ENCODE measurements around the gene HACD3.
"Not testable (repeated sequence)": the region's sequence is repeated elsewhere in the genome, so short reads cannot be mapped to it uniquely, and the experiment has no call there.

Gene HACD3, protein sequence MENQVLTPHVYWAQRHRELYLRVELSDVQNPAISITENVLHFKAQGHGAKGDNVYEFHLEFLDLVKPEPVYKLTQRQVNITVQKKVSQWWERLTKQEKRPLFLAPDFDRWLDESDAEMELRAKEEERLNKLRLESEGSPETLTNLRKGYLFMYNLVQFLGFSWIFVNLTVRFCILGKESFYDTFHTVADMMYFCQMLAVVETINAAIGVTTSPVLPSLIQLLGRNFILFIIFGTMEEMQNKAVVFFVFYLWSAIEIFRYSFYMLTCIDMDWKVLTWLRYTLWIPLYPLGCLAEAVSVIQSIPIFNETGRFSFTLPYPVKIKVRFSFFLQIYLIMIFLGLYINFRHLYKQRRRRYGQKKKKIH

DNA sequence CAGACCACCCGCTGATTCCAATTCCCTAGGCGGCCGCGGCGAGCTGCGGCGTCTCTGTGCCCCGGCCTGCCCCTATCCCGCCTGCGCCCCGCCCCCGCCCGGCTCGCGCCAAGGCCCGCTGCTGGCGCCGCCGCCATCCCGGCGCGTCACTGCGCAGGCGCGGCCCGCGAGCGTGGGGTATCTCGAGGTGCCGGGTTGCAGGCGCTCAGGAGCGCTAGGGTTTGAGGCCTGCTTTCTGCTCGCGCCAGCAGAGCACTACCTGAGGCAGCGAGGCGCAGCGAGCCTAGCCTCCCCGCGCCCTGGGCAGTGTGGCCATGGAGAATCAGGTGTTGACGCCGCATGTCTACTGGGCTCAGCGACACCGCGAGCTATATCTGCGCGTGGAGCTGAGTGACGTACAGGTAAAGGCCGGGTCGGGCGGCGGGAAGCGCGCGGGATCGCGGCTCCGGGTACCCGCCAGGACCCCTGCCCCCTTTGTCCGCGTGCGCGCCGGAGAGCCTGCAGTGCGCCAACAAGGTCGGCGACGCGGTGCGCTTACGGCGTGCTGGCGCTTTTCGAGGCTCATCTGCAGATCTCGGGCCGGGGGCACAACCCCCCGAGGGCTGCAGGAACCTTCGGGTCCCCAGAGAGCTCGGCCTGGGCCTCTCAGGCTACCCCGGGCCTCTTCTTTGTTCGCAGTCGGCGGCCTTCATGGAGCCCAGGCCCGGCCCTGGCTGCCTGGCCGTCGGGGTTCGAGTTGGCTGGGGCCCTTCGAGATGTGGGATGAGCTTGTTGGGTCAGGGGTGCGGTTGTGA, at the start of gene HACD3:
HACD3 (plus strand) TSS at position 146 of the 794 bp plus-strand sequence; CDS start at position 315, 169 bp downstream.
- DNase-seq, result peak; percentile 89

- DNase-seq, result no peak
Measured at GRCh38 chr15:65484876-65485275, 45.4 kb upstream of the HACD3 start.

DNA sequence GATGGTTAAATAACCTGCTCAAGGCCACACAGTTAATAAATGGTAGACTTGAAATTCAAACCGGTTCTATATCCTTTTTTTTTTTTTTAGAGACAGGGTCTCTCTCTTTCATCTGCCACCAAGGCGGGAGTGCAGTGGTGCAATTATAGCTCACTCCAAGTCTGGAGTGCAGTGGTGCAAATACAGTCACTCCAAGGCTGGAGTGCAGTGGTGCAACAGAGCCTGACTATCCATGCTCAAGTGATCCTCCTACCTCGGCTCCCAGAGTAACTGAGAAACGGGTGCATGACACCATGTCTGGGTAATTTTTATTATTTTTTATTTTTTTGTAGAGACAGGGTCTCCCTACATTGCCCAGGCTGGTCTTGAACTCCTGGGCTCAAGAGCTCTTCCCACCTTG, 36.2 kb upstream of the HACD3 start:
- DNase-seq, result no peak

GRCh38 chr15:65509321-65509720, 20.9 kb upstream of the HACD3 start:
- DNase-seq, result no peak

DNA sequence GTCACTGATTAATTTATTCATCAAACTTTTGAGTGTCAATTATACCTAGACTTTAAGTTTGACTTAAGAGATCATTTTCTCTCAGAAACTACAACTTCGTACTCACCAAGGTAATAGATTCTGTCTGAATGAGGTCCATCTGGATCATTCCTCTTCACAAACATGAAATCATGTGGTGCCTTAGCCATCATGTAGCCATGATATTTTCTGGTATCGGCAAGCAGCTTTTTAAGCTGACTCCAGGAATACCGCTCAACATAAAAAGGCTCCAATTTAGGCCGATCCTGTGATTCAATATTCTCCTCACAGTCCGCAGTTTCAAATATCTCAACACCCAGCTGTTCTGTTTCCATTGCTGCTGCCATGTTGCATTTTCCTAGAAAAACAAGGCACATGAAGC, 18.1 kb upstream of the HACD3 start:
- no peak for DNase-seq

DNA sequence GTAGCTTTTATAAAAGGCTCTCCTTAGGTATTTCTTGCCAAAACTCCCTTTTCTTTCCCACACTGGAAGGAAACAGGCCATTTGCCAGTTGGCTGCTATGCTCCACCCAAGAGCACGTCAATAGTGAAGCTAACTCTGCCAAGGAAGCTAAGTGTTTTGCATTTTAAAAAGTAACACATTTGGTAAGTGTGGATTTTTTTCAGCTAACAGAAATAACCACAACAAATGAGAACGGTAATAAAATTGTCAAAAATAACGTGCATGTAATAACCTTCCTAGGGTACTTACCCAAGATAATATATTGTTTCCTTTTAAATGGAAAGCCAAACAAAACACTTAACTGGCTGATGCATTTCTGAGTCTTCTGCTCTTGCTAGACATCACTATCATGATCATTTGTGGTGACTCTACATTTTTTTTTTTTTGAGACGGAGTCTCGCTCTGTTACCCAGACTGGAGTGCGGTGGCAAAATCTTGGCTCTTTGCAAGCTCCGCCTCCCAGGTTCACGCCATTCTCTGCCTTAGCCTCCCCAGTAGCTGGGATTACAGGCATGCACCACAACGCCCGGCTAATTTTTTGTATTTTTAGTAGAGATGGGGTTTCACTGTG, 17.4 kb upstream of the HACD3 start:
- DNase-seq, result peak; percentile 47

GRCh38 chr15:65516997-65517865, 13.0 kb upstream of the HACD3 start, which contains the start of gene DPP8:
TSS of gene DPP8 (minus strand) at chr15:65517689. CDS start at chr15:65512553, 5,136 bp downstream.
- peak; percentile 96 for DNase-seq

- DNase-seq, result no peak
Measured at GRCh38 chr15:65517866-65518207, 12.4 kb upstream of the HACD3 start.

DNA sequence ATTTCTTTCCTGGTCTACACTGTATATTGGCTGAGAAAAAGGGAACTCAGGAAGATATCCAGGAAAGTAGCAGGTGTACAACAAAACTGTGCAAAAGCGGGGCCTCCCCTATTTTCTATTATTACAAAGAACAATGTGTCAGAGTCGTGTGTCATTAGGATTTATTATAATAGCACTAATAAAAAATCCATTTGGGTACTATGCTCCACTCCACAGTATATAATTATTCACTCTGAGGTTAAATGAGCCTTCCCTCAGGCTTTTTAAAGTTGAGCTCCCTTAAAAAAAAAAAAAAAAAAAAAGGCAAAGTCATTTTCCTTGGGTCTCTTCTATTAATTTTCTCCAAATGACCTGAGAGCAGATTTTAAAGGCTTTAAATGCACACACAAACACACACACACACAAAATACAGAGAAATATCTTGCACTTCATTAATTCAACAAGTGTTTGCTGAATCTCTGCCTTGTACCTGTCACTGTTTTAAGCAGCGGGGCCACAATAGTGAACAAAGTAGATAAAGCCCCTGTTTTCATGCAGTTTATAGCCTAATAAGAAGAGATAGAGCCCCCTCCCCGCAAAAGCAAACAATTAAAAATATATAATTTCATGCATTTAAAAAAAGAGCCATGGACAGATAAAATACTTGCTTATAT, 11.5 kb upstream of the HACD3 start:
- no peak for DNase-seq

DNA sequence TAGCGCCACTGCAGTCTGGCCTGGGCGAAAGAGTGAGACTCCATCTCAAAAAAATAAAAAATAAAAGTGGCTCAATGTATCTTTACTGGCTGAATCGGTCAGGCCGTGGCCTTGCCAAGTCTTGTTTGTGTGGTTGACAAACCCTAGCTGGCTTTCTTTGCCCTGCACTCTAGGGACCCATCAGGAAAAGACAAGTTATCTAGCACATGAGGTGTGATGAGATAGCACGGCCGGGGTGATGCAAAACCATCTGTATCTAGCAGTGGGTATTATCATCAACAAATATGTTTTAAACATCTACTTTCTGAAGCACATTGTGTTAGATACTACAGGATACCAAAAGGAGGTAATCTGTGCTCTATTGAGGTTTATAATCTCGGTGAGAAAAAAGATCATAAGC, 8.9 kb upstream of the HACD3 start:
- DNase-seq, result no peak

GRCh38 chr15:65524226-65524625, 6.0 kb upstream of the HACD3 start:
- no peak for DNase-seq

- DNase-seq, result no peak
Measured at GRCh38 chr15:65525622-65526021, 4.6 kb upstream of the HACD3 start.

- DNase-seq, result no peak
Measured at GRCh38 chr15:65528461-65529060, 1.7 kb upstream of the HACD3 start.

GRCh38 chr15:65529762-65530317, 423 bp upstream of the HACD3 start:
- no peak for DNase-seq

GRCh38 chr15:65532738-65533051, 2.4 kb downstream of the HACD3 start:
- DNase-seq, result no peak

- no peak for DNase-seq
Measured at GRCh38 chr15:65533057-65533756, 2.9 kb downstream of the HACD3 start.

DNA sequence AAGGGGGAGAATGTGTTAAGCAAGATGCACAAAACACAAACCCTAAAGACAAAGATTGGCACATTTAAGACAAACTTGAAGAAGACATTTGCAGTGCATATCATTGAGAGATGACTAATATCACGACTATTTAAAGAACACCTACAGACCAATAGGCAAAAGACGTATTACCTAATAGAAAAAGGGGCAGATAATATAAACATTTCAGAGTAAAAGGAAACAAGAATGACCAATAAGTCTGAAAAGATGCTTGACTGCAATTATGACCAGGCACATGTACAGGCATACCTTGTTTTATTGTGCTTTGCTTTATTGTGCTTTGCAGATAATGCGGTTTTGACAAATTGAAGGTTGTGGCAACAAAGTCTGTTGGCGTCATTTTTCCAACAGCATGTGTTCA, 4.9 kb downstream of the HACD3 start:
- no peak for DNase-seq

DNA sequence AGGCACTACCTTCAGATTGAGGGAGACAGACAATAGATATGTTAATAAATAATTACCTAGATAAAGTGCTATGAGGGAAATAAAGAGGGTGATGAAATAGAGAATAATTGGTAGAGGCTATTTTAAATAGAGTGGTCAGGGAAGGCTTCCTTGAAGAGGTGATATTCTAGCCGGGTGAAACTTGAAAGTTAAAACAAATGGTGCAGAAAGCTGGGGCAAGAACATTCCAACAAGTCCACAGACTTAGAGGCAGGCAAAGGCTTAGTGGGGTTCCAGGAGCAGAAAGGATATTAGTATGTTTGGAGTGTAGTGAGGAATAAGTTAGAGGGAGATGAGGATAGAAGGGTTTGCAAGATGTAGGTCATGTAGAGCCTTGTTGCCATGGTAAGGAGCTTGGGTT, 10.1 kb downstream of the HACD3 start:
- no peak for DNase-seq

DNA sequence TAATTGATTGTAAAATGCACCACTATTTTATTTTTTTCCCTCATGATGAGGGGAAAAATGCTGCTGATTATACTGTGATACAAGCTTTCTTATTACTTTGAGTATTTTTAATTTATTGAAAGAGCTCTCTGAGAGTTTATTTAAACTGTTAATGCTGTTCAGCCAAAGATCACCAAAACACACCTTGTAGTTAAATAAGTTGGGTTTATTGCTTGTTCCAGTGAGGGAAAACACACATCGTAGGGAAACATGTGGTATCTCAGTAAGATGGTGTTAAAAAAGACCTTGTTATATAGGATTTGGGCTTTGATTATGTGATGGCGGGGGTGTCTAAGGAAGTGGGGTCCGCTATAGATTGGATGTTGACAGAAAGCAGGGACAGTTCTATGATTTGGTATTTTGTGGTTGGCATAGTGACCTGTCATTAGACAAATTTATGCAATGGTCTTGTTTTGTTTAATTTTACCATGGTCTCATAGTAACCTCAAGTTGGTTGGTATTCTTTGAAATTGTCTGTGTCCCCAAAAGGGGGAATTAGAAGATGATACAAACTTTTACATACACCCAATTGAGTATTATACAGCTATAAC, 11.1 kb downstream of the HACD3 start:
- no peak for DNase-seq

DNA sequence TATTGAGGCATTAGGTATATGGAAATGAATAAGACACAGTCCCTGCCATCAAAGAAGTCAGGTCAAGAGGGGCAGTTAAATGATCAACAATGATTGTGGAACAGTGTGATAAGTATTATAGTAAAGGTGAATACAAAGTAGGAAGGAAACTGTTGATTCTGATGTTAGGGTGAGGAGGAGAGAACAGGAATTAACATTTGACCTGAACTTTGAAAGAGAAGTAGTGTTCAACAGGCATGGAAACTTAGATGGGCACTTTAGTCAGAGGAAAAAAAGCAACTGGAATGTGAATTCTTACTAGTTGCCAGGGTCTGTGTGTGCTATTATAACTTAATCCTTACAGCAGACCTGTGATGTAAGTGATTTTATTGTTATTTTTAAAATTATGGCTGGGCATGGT, 17.6 kb downstream of the HACD3 start:
- DNase-seq, result no peak

DNA sequence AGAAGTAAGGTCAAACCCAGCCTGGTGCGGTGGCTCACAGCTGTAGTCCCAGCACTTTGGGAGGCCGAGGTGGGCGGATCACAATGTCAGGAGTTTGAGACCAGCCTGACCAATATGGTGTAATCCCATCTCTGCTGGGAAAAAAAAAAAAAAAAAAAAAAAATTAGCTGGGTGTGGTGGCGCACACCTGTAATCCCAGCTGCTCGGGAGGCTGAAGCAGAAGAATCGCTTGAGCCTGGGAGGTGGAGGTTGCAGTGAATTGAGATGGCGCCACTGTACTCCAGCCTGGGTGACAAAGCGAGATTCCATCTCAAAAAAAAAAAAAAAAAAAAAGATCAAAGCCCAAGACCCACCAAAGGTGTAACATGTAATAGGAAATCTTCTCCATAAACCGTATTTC, 19.0 kb downstream of the HACD3 start:
- DNase-seq, result not testable (repeated sequence)

All from left hindlimb (tissue), 1 donor.